Coronary artery (tissue), 2 donors: Measurements from ENCODE around the gene NOTUM.
A peak's percentile ranks its signal among the peaks of the same experiment; 100 is the strongest.

ENCODE experiments used
- DNase-seq: peaks from one replicate; pipeline ENCODE4 v3.0.0-alpha.2; 2017; ENCODE audit warnings: low spot score
- H3K27ac ChIP-seq, 2 donors: fragments of 200-600 bp; sonication (generic); one replicate each; pipeline ENCODE4 v1.5.1; 2016 to 2019
- H3K4me3 ChIP-seq: fragments of 200-600 bp; sonication (generic); 2 replicates; pipeline ENCODE4 v1.5.1; 2016; ENCODE audit warnings: mild to moderate bottlenecking, moderate library complexity
- CTCF ChIP-seq: fragments of 200-600 bp; sonication (generic); IDR thresholded peaks from one replicate; pipeline ENCODE4 v1.5.1; 2019; ENCODE audit warnings: antibody characterized with exemption

NOTUM gene

GRCh38 chr17:81903896-81904599 lies 56.9 kb downstream of the NOTUM start:
- no peak overlapping the region for H3K27ac ChIP-seq
- no peak for DNase-seq
- no peak overlapping the region for H3K4me3 ChIP-seq
- no peak for TF ChIP-seq CTCF

GRCh38 chr17:81903415-81903831 lies 57.6 kb downstream of the NOTUM start:
- Histone ChIP-seq H3K4me3 (no peak overlapping the region), H3K27ac (peak overlapping the region in 1 of 2 donors; percentile 22)
- no peak for DNase-seq
- no peak for TF ChIP-seq CTCF

GRCh38 chr17:81902653-81903414 lies 58.2 kb downstream of the NOTUM start:
- no peak for DNase-seq
- Histone ChIP-seq H3K4me3 (peak overlapping the region; percentile 74), H3K27ac (peak overlapping the region in 1 of 2 donors; percentile 40)
- no peak for TF ChIP-seq CTCF
